H54 (cell line): ENCODE results near the gene CIP2A.

Experiments used
- DNase-seq: peaks from one replicate; pipeline ENCODE4 v3.0.0; 2011; ENCODE audit warnings: low spot score, mixed read lengths; ENCODE audit not compliant: insufficient read length
- FAIRE-seq: peaks from 3 replicates; lab custom pipeline; 2011; peaks lifted over from hg19 to GRCh38; lab: Jason Lieb, UNC
- POLR2A ChIP-seq: IDR thresholded peaks from 2 replicates; pipeline ENCODE4 v1.6.1; 2011; ENCODE audit warnings: low read depth, mild to moderate bottlenecking, low read length

CIP2A gene

GRCh38 chr3:108595321-108595720 lies 6.1 kb upstream of the CIP2A start:
- TF ChIP-seq POLR2A, result no peak
- DNase-seq (no peak), FAIRE-seq (no peak)

GRCh38 chr3:108590460-108590859 lies 1.2 kb upstream of the CIP2A start:
- FAIRE-seq (peak; percentile 62), DNase-seq (no peak)
- TF ChIP-seq POLR2A, result no peak

GRCh38 chr3:108589998-108590323 lies 723 bp upstream of the CIP2A start:
- FAIRE-seq (no peak), DNase-seq (no peak)
- no peak for TF ChIP-seq POLR2A

- DNase-seq (no peak), FAIRE-seq (peak; percentile 83)
- no peak for TF ChIP-seq POLR2A
These were observed 637 bp downstream of the CIP2A start for GRCh38 chr3:108588601-108589000.

GRCh38 chr3:108578064-108578463 lies 11.2 kb downstream of the CIP2A start:
- no peak for FAIRE-seq
- no peak for TF ChIP-seq POLR2A
- DNase-seq, result no peak

- no peak for TF ChIP-seq POLR2A
- DNase-seq (no peak), FAIRE-seq (no peak)
These were observed 19.9 kb downstream of the CIP2A start for GRCh38 chr3:108569336-108569735.

- no peak for DNase-seq
- no peak for TF ChIP-seq POLR2A
- no peak for FAIRE-seq
These were observed 22.6 kb downstream of the CIP2A start for GRCh38 chr3:108566599-108566998.

GRCh38 chr3:108565506-108565905 lies 23.7 kb downstream of the CIP2A start:
- DNase-seq (no peak), FAIRE-seq (peak; percentile 61)
- TF ChIP-seq POLR2A, result no peak

GRCh38 chr3:108564564-108564963 lies 24.7 kb downstream of the CIP2A start:
- FAIRE-seq, result no peak

GRCh38 chr3:108562565-108562964 lies 26.7 kb downstream of the CIP2A start:
- DNase-seq (no peak), FAIRE-seq (no peak)
- no peak for TF ChIP-seq POLR2A

More at GRCh38 chr3:108564564-108564963, 24.7 kb downstream of the CIP2A start:
- TF ChIP-seq POLR2A, result no peak
- DNase-seq, result no peak

- DNase-seq (no peak), FAIRE-seq (no peak)
- TF ChIP-seq POLR2A, result no peak
These were observed 33.2 kb downstream of the CIP2A start for GRCh38 chr3:108555966-108556581.

- no peak for FAIRE-seq
- no peak for TF ChIP-seq POLR2A
- no peak for DNase-seq
These were observed 34.2 kb downstream of the CIP2A start for GRCh38 chr3:108554913-108555571.

- TF ChIP-seq POLR2A, result no peak
- DNase-seq, result no peak
- no peak for FAIRE-seq
These were observed 35.0 kb downstream of the CIP2A start for GRCh38 chr3:108554229-108554628.

- TF ChIP-seq POLR2A, result no peak
- DNase-seq (no peak), FAIRE-seq (peak; percentile 69)
These were observed 36.7 kb downstream of the CIP2A start for GRCh38 chr3:108552267-108553159.
